HG02623 (cell line): Measurements from ENCODE around the gene SLC6A16.
"Not testable (repeated sequence)": the region's sequence is repeated elsewhere in the genome, so short reads cannot be mapped to it uniquely, and the experiment has no call there.

Source experiments
- ATAC-seq: cut with Tn5 transposase; IDR thresholded peaks from one replicate; pipeline ENCODE4 v1.9.1; 2021; ENCODE audit warnings: moderate library complexity; ENCODE audit not compliant: unreplicated experiment

SLC6A16 gene

DNA sequence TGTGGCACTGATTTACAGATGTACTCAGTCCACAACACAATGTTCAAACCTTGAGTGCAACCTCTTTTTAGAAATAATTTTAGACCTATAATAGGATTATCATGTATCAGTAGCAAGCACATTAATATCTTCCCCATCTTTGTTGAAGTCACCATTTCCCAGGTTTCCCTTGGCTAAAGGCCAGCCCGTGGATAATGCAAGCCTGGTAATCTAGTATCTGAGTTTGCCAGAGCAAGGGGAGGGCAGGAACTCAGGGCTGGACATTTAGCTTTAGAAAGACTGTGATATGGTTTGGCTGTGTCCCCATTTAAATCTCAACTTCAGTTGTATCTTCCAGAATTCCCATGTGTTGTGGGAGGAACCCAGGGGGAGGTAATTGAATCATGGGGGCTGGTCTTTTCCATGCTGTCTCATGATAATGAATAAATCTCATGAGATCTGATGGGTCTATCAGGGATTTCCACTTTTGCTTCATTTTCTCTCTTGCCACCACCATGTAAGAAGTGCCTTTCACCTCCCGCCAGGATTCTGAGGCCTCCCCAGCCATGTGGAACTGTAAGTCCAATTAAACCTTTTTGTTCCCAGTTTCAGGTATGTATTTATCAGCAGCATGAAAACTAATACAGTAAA lies 37.7 kb downstream of the SLC6A16 start:
- ATAC-seq, result no peak

DNA sequence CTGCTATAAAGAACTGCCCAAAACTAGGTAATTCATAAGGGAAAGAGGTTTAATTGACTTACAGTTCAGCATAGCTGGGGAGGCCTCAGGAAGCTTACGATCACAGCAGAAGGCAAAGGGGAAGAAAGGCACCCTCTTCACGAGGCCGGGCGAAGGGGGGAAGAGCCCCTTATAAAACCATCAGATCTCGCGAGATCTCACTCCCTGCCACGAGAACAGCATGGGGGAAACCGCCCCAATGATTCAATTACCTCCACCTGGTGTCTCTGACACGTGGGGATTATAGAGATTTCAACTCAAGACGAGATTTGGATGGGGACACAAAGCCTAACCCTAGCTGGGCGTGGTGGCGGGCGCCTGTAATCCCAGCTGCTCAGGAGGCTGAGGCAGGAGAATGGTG lies 42.8 kb downstream of the SLC6A16 start:
- ATAC-seq, result no peak

DNA sequence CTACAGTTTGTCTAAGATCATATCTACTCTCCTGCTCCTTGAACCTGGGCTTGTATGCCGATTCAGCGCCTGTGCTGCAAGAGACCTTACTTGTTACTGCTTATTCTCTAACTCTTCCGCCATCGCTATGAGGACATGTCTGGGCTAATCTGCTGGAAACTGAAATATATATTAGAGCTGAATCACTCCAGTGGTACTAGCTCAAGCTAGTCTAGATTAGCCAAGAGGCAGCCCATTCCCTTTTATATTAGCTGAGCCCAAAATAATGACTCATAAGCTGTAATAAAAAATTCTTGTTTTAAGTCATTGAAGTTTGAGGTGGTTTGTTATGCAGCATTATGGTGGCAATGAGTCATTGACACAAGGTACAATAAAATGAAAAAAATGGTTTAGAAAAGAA lies 52.8 kb downstream of the SLC6A16 start:
- ATAC-seq, result no peak

DNA sequence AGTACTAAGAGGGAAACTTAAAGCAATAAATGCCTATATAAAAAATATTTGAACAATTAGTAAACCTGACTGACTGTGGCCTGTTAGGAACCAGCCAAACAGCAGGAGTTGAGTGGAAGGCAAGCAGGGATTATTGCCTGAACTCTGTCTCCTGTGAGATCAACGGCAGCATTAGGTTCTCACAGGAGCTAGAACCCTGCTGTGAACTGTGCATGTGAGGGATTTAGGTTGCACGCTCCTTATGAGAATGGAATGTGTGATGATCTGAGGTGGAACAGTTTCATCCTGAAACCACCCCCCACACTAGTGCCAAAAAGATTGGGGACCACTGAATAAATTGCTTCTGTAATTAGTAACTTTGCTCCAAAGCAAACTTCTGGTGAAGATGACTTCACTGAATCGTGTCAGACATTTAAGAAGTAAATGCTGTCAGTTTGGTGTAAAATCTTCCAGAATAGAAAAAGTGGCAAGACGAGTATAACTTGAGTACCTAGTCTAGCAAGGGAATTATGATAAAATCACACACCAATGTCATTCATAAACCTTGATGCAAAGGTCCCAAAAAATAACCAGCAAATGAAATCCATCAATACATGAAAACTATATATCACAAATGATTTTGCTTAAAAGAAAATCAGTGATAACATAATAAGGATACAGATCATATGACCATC lies 53.8 kb downstream of the SLC6A16 start:
- no peak for ATAC-seq

DNA sequence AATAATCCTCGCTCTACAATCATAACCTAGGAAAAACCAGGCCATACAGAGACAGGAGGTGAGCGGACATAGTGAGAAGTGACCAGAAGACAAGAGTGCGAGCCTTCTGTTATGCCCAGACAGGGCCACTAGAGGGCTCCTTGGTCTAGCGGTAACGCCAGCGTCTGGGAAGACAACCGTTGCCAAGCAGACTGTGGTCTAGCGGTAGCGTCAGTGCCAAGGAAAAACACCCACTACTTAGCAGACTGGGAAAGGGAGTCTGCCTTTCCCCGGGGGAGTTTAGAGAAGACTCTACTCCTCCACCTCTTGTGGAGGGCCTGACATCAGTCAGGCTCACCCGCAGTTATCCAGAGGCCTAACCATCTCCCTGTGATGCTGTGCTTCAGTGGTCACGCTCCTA lies 58.6 kb downstream of the SLC6A16 start:
- not testable (repeated sequence) for ATAC-seq

DNA sequence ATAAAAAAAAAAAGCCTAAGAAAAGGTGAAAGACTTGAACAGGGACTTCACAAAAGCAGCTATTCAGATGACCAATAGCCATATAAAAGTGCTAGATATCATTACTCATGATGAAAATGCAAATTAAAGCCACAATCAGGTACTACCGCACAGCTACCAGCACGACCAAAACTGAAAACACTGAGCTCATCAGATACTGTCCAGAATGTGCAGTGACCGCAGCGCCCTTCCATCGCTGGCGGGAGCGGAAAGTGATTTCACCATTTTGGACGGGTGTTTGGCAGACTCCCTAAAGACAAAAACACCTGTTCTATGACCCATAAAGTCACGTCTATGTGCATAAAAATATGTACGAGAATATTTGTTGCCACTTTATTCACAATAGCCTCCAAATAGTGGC lies 60.7 kb downstream of the SLC6A16 start:
- ATAC-seq, result no peak

DNA sequence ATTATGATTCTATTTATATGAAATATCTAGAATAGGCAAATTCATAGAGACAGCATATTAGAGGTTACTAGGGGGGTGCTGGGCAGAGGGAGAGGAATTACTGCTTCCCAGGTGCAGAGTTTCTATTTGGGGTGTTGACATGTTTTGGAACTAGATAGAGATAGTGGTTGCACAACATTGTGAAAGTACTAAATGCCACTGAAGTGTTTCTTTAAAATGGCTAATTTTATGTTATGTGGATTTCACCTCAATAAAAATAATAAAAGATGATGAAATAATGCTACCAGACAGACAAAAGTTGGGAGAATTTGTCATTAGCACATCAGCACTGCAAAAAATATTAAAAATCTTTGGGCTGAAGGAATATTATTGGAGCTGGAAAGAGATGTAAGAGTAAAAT lies 63.4 kb downstream of the SLC6A16 start:
- no peak for ATAC-seq

DNA sequence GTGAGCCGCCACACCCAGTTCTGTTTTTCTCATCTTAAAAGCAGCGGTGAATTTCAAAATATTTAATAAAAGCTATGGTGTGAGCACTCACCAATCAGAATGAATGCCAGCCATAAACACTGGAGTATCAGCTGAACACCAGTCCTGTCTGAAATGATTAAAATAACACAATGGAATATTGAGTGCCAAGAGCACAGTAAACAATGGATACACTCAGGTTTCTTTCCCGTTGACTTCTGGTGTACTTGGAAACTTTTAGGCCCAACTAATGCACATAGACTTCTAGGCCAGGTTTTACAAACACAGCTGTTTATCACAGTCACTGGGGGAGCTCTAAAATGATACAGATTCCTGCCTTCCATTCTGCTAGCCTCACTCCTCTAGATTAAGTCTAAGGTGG lies 68.3 kb downstream of the SLC6A16 start:
- no peak for ATAC-seq

DNA sequence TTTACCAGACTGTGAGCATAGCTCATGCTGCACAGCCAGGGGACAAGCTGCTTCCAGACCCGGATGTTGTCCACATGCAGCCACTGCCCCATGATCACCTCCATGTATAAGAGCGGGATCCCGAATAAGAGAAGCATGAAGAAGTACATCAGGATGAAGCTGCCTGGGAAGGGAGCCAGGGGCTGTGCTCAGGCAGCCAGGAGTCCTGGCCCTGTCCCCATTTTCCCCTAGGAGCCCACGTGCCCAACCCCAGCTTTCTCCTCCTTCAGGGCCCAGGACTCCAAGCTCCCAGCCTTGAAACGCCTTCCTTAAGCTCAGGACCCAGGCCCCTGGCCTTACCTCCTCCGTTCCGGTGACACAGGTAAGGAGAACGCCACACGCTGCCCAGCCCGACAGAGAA lies 69.3 kb downstream of the SLC6A16 start:
- ATAC-seq, result no peak

DNA sequence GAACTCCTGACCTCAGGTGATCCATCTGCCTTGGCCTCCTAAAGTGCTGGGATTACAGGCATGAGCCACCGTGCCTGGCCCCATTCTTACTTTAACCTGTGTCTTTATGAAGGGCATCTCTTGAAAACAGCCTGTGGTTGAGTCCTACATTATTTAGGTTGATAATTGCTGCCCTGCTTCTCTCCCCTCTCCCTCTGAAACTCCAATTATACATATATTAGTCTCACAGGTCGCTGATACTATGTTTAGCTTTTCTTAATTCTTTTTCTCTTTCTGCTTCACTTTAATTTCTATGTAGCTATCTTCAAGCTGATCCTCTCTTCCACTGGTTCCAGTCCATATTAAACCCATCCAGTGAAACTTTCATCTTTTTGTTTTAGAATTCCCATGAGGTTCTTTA lies 75.1 kb downstream of the SLC6A16 start:
- no peak for ATAC-seq

DNA sequence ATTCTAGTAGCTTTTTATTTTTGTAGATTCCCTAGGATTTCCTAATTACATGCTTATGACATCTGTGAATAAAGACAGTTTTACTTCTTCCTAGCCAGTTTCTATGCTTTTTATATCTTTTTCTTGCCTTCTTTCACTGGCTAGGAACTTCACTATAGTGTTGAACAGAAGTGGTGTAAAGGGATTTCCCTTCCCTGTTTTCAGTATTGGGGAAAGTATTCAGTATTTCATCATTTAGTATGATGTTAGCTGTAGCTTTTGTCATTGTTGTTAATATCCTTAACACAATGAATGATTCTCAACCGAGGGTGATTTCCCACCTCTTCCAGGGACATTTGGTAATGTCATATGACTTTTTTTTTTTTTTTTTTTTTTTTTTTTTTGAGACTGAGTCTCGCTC lies 77.3 kb downstream of the SLC6A16 start:
- ATAC-seq, result no peak

DNA sequence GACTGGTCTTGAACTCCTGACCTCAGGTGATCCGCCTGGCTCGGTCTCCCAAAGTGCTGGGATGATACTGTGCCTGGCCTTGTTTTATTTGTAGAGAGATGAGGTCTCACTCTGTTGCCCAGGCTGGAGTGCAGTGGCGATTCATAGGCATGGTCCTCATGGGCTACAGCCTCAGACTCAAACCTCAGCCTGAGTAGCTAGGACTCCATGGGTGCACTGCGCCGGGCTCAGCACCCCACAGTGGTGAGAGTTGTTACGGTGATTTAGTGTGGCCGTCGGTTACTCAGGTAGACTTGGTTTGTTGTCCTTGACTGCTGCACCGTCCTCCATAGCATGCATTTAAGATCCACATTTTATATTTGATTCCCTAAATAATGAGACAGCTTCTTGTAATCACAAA lies 80.7 kb downstream of the SLC6A16 start:
- no peak for ATAC-seq

DNA sequence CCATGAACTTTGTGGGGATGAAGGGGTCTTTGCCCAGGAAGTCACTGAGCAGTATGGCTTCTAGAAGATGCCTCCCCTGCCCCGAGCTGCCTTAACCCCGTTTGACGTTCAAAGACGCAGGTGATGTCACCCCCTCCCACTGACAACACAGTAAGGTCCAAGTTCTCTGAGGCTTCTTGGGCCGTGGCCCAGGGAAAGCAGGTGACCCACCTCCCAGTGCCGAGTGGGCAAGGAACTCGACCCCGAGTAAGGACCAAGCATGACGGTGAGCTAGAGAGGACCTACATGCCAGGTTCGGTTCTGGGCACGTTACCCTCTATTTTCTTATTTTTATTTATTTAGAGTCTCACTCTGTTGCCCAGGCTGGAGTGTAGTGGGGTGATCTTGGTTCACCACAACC lies 81.3 kb downstream of the SLC6A16 start:
- ATAC-seq, result no peak

DNA sequence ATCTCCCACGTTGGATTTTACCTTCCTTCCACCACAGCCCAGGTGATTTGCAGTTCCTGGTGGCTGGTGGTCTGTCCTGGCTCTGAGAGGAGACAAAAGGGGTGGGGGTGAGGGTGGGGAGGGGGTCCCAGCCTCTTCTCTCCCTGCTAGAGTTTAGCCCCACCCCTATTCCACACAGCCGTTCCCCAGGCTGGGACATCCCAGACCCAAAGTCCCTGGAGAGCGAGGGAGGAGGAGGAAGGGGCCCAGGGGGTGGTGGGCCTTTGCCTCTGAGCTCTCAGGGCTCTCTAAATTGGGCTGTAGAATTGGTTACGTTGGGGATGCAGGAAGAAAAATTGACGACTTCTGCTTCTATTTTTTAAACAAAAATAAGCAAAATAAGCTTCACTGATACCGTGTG lies 81.9 kb downstream of the SLC6A16 start:
- ATAC-seq, result no peak

DNA sequence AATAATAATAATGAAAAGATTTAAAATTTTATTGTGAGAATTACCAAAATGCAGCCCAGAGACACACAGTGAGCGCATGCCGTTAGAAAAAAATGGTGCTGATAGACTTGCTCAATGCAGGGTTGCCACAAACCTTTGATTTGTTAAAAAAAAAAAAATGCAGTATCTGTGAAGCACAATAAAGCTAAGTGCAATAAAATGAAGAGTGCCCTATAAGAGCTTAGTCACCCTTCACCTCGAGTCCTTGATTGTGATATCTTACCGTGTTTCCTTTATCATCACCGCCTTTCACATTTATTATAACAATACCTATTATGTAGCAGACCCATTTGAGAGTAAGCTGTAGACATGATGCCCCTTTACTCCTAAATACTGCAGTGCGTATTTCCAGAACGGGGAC lies 83.2 kb downstream of the SLC6A16 start:
- ATAC-seq, result no peak
